Mucosa of descending colon (tissue), 3 donors: ENCODE results near the gene PTPRE. TPM values are rescaled to one million over a fixed set of nuclear protein-coding genes. Genes with fewer than 3 reads are reported as not detected.

Source experiments
- ATAC-seq: fragments of 200-7000 bp; cut with Tn5 transposase; one replicate; pipeline ENCODE4 v1.9.1; 2020; ENCODE audit warnings: mild to moderate bottlenecking, moderate library complexity
- DNase-seq, 3 donors: peaks; one replicate each; pipeline ENCODE4 v3.0.0-alpha.2; 2020
- H3K36me3 ChIP-seq: fragments of 200-600 bp; one replicate; pipeline ENCODE4 v1.8.0; 2021; ENCODE audit warnings: low read depth, mild to moderate bottlenecking
- H3K4me1 ChIP-seq: fragments of 200-600 bp; one replicate; pipeline ENCODE4 v1.8.0; 2021; ENCODE audit warnings: low read depth, mild to moderate bottlenecking
- H3K4me3 ChIP-seq: fragments of 200-600 bp; one replicate; pipeline ENCODE4 v1.8.0; 2021; ENCODE audit warnings: mild to moderate bottlenecking
- H3K9me3 ChIP-seq: fragments of 200-600 bp; one replicate; pipeline ENCODE4 v1.8.0; 2021; ENCODE audit warnings: mild to moderate bottlenecking
- intact Hi-C, 2 donors: fragments of 100-400 bp; cut with DNase I in 1 of 2; cut with micrococcal nuclease in 1 of 2; formaldehyde crosslinking; loops; one replicate each; pipeline versions ENCODE4 v1.11.0 to v1.11.1; 2022; cut with DNase I, micrococcal nuclease
- total RNA-seq, 3 donors: library from RNA; stranded (reverse); fragmentation: NEBNext Ultra II Directional in 2 of 3; extraction: Animal tissue kit (Norgen Biotek cat#: 25700) in 2 of 3; gene quantifications; one replicate each; pipeline versions ENCODE4 v1.2.1 to v1.2.4, GENCODE V29; 2021 to 2023
- TF ChIP-seq, protein P1 (sequence below): fragments of 200-600 bp; IDR thresholded peaks from one replicate; pipeline ENCODE4 v1.8.0; 2022; ENCODE audit warnings: antibody characterized with exemption, mild to moderate bottlenecking
- donor health status: DM: no; HTN: no; CAD: no; lungs with moderate emphysema.
- donor health status: DM: no; HTN: no; CAD: no.
- donor health status: DM: no; HTN: yes; CAD: no.

PTPRE gene
- total RNA-seq, 3 donors from 2014 or later, result 28.8 to 33.6 (median 32.5) TPM

DNA sequence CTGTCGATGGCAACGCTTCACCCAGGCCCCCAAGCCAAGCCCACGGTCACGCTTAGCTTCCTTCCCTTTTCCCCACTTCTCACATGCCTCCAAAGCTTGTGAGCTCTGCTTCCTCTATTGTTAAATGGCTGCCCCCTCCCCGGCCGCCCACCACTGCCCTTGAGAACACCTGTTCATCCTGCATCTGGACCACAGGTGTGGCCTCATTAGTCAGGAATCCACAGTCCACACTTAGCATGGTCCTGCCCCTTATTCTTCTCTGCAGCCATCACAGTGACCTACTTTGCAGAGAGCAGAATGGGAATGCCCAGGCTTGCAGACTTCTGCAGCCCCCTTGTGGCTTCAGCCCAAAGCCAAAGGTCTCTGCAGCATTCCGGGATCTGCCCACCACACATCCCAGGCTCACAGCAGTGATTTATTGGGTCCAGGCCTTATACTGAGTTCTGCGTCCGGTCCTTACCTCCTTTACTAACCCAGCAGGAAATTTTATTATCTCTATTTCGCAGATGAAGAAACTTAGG, 66.9 kb downstream of the PTPRE start:
- peak in 1 of 3 donors; percentile 24 for DNase-seq
- TF ChIP-seq, protein P1, sequence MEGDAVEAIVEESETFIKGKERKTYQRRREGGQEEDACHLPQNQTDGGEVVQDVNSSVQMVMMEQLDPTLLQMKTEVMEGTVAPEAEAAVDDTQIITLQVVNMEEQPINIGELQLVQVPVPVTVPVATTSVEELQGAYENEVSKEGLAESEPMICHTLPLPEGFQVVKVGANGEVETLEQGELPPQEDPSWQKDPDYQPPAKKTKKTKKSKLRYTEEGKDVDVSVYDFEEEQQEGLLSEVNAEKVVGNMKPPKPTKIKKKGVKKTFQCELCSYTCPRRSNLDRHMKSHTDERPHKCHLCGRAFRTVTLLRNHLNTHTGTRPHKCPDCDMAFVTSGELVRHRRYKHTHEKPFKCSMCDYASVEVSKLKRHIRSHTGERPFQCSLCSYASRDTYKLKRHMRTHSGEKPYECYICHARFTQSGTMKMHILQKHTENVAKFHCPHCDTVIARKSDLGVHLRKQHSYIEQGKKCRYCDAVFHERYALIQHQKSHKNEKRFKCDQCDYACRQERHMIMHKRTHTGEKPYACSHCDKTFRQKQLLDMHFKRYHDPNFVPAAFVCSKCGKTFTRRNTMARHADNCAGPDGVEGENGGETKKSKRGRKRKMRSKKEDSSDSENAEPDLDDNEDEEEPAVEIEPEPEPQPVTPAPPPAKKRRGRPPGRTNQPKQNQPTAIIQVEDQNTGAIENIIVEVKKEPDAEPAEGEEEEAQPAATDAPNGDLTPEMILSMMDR, result no peak
- Histone ChIP-seq H3K9me3 (no peaks in the 10 kb centered on the region), H3K36me3 (no peaks in the 10 kb centered on the region), H3K4me1 (no peaks in the 10 kb centered on the region), H3K4me3 (no peak overlapping the region)
- no peak for ATAC-seq
- intact Hi-C loops, result no loop called here

DNA sequence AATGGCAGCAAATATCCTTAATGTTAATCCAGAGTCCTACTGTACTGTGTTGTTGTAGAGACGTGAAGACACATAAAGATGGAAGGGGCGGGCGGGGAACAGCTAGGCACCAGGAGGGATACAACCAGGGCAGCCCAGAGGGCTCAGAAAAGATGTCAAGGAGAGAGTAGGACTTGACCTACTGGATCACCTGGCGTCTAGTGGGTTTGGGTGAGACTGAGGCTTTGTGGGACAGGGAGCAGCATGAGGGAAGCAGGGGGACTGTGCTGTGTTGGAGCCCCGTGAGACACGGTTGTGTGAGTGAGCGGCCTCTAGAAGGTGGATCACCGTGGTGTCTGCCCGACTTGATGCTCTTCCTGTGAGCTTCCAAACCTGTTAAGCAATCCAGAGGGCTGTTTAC, 68.0 kb downstream of the PTPRE start:
- Histone ChIP-seq H3K4me1 (no peaks in the 10 kb centered on the region), H3K4me3 (no peak overlapping the region), H3K9me3 (peaks cover 4% of the 10 kb centered on the region), H3K36me3 (no peaks in the 10 kb centered on the region)
- ATAC-seq (no peak), DNase-seq (no peak)
- TF ChIP-seq, protein P1, result no peak
- intact Hi-C loops, result loop anchor here in 1 of 2 donors (5.0 kb wide), 1 partner anchor 53 kb away; no protein-coding TSS in a partner anchor

DNA sequence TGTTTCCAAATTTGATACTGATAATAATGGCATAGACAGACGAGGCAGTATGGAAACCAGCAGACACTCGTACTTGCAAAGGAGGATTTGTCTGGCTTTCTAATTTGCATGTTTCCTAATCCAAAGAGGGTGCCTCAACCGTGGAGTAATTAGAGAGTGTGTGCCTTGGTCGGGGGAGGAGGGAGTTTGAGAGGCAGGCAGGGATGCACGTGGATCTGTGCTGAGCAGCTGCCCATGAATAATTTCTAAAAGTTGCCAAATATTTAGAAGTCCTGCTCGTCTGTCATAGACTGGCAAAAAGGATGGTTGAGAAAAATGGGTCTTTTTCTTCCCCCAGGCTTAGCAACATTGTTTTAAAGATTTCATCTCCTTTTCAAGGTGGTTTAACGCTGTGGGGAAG, 69.4 kb downstream of the PTPRE start:
- TF ChIP-seq, protein P1, result no peak
- Histone ChIP-seq H3K9me3 (peaks cover 10% of the 10 kb centered on the region), H3K4me1 (no peaks in the 10 kb centered on the region), H3K4me3 (no peak overlapping the region), H3K36me3 (no peaks in the 10 kb centered on the region)
- DNase-seq (no peak), ATAC-seq (peak; percentile 9)
- intact Hi-C loops, result loop anchor here in 1 of 2 donors (5.0 kb wide), 1 partner anchor 54 kb away; no protein-coding TSS in a partner anchor

DNA sequence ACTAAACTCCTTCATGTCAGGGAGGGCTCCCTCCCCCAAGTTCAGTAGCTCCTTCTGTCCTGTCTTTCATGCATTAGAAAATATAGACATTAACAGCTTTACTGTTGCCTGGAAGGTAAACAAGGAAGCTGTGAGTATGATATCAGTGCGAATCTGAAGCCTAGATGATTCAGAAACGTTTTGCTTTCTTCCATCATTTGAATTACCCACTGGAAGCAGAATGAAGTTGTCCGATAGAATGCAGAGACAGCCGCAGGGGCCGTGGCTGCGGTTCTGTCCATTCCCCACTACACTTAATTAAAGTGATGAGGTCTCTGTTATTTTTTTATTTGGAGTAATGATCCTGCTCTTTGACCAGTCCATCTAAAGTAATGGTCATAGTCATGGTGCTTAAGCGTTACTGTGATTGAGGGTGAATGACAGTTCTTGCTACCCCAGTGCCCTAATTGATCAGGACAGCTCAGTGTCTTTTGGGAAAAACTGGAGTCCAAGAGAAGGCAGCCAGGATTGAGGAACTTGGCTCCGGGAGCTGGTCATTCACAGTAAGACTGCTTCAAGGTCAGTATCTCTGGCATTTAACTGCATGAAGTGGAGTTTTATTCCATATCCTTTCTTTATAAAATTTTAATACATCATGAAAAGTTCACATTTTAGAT, 69.9 kb downstream of the PTPRE start:
- DNase-seq, result no peak
- TF ChIP-seq, protein P1, result no peak
- H3K4me1 ChIP-seq, result no peaks in the 10 kb centered on the region
- no peaks in the 10 kb centered on the region for H3K36me3 ChIP-seq
- ATAC-seq, result no peak
- intact Hi-C loops, result loop anchor here in 1 of 2 donors (5.0 kb wide), 1 partner anchor 55 kb away; no protein-coding TSS in a partner anchor
- no peak overlapping the region for H3K4me3 ChIP-seq
- peaks cover 10% of the 10 kb centered on the region for H3K9me3 ChIP-seq

DNA sequence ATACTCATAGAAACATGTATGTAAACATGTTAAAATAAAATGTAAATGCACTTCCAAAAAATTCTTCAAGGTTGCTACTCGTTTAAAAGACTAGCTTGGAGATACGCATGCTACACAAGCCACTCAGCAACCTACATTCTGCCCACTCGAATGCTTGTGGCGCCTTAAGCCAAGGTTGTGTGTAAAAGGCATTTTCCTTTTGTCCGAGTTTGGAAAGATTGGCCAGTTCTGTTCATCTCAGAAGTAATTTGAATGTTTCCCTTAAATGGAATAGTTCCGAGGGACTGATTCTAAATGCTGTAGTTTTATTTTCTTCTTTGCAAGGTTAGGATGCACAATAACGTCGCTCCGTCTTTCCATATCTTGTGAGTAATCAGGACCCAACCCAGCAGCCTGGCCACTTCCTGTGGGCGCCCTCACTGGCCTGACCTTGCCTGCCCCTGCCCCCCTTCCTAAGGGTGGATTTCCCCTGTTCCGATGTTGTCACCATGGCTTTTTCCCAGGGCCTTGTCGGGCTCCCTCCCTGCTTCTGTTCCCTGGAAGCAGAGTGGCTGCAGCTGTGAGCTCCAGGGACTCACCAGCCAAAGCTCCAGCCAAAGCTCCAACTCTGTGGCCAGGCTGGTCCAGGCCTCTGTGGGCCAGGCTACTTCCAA, 70.6 kb downstream of the PTPRE start:
- H3K4me1 ChIP-seq, result no peaks in the 10 kb centered on the region
- H3K4me3 ChIP-seq, result no peak overlapping the region
- DNase-seq, result peak; percentile 55 to 77 (median 58)
- no peaks in the 10 kb centered on the region for H3K36me3 ChIP-seq
- intact Hi-C loops, result loop anchor here in 1 of 2 donors (5.0 kb wide), 1 partner anchor 55 kb away; no protein-coding TSS in a partner anchor
- peak; percentile 73 for ATAC-seq
- peaks cover 10% of the 10 kb centered on the region for H3K9me3 ChIP-seq
- TF ChIP-seq, protein P1, result no peak
